ENCODE measurements around the gene DCBLD2.
"Not testable (repeated sequence)": the region's sequence is repeated elsewhere in the genome, so short reads cannot be mapped to it uniquely, and the experiment has no call there.

DCBLD2 gene

GRCh38 chr3:98892263-98892662, 9.2 kb downstream of the DCBLD2 start:
- no peak for DNase-seq (ENCODE audit: low spot score)

GRCh38 chr3:98890965-98891910, 10.3 kb downstream of the DCBLD2 start:
- no peak for DNase-seq (ENCODE audit: low spot score)

- no peak for DNase-seq (ENCODE audit: low spot score)
Measured at GRCh38 chr3:98890181-98890835, 11.2 kb downstream of the DCBLD2 start.

- no peak for DNase-seq (ENCODE audit: low spot score)
Measured at GRCh38 chr3:98887684-98888083, 13.8 kb downstream of the DCBLD2 start.

GRCh38 chr3:98886525-98886924, 15.0 kb downstream of the DCBLD2 start:
- DNase-seq (ENCODE audit: low spot score) = no peak

- no peak for DNase-seq (ENCODE audit: low spot score)
Measured at GRCh38 chr3:98885851-98886250, 15.6 kb downstream of the DCBLD2 start.

- DNase-seq (ENCODE audit: low spot score) = no peak
Measured at GRCh38 chr3:98884675-98885371, 16.7 kb downstream of the DCBLD2 start.

- not testable (repeated sequence) for DNase-seq (ENCODE audit: low spot score)
Measured at GRCh38 chr3:98882614-98883333, 18.7 kb downstream of the DCBLD2 start.

- no peak for DNase-seq (ENCODE audit: low spot score)
Measured at GRCh38 chr3:98877132-98877531, 24.4 kb downstream of the DCBLD2 start.

- DNase-seq (ENCODE audit: low spot score) = no peak
Measured at GRCh38 chr3:98875535-98875934, 26.0 kb downstream of the DCBLD2 start.

GRCh38 chr3:98874602-98875249, 26.8 kb downstream of the DCBLD2 start:
- no peak for DNase-seq (ENCODE audit: low spot score)

- no peak for DNase-seq (ENCODE audit: low spot score)
Measured at GRCh38 chr3:98869391-98869790, 32.1 kb downstream of the DCBLD2 start.

- not testable (repeated sequence) for DNase-seq (ENCODE audit: low spot score)
Measured at GRCh38 chr3:98857971-98858370, 43.5 kb downstream of the DCBLD2 start.

- not testable (repeated sequence) for DNase-seq (ENCODE audit: low spot score)
Measured at GRCh38 chr3:98857258-98857657, 44.2 kb downstream of the DCBLD2 start.

GRCh38 chr3:98856724-98857123, 44.8 kb downstream of the DCBLD2 start:
- no peak for DNase-seq (ENCODE audit: low spot score)

GRCh38 chr3:98855806-98856400, 45.6 kb downstream of the DCBLD2 start:
- peak; percentile 13 for DNase-seq (ENCODE audit: low spot score)

GRCh38 chr3:98848108-98848507, 53.4 kb downstream of the DCBLD2 start:
- DNase-seq (ENCODE audit: low spot score) = no peak

GRCh38 chr3:98846101-98846500, 55.4 kb downstream of the DCBLD2 start:
- DNase-seq (ENCODE audit: low spot score) = no peak

GRCh38 chr3:98843266-98843959, 58.1 kb downstream of the DCBLD2 start:
- DNase-seq (ENCODE audit: low spot score) = no peak

- no peak for DNase-seq (ENCODE audit: low spot score)
Measured at GRCh38 chr3:98839846-98840245, 61.6 kb downstream of the DCBLD2 start.
